Measurements from ENCODE around the gene CAP1. TPM values are rescaled to one million over a fixed set of nuclear protein-coding genes. Genes with fewer than 3 reads are reported as not detected.

CAP1 gene
- total RNA-seq, 2 donors from 2014 or later: 315 to 409 TPM

GRCh38 chr1:40096646-40096976, 56.1 kb downstream of the CAP1 start:
- H3K4me1 ChIP-seq (ENCODE audit: control insufficient read depth in 1 of 2, low read depth in 2 of 2): peaks cover 0 to 18% of the 10 kb centered on the region in 2 donors
- no peaks in the 10 kb centered on the region for H3K27me3 ChIP-seq (replicated peaks; ENCODE audit: insufficient read depth)
- peak overlapping the region; percentile 56 to 65 for H3K27ac ChIP-seq
- no peak for TF ChIP-seq CTCF (IDR thresholded peaks at IDR 0.05)
- ATAC-seq (ENCODE audit: insufficient number of reproducible peaks, low FRiP score, low read depth) (no peak), DNase-seq (ENCODE audit: low spot score) (no peak)
- H3K4me3 ChIP-seq: peak overlapping the region; percentile 88
- no peaks in the 10 kb centered on the region for H3K9me3 ChIP-seq
- H3K36me3 ChIP-seq: peaks cover 4% of the 10 kb centered on the region

DNA sequence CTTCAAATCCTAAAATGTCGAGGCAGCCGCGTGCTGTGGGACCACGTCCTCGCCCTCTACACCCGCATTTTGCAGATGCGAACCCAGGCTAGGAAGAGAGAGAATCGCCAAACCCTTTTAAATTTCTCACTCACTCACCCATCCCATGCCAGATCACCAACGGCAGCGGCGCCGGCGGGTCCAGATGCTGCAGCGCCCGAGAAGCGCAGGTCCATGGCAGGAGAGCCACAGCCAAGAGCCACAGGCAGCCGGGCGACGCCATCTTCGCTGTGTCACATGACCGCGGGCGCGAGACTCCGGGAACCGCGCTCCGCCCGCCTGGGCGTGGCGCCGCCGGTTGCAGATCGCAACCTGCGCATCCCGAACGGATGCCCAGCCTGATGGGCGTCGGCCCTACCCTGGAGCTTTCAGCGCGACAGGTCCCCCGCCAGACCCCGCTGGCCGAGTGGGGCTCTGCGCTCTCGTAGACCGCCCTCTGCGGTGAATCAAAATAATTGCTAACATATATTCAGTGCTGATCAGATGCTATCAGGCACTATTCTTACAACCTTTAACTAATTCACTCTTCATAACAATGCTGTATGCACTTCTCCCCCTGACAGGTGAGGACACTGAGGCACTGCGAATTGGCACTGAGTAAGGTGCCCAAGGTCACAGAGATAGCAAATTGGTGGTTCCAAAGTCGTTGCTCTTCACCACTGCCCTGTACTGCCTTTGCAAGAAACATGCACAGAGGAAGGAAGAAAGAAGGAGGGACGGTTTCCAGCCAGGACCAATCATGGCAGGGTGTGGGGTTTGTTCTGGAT, 56.7 kb downstream of the CAP1 start, which contains the start of gene PPT1:
PPT1 (minus strand) TSS at position 276 of the 806 bp plus-strand sequence; CDS start at position 262, 14 bp downstream.
- H3K4me3 ChIP-seq: peak within 1 kb of the TSS; percentile 88
- ATAC-seq (ENCODE audit: insufficient number of reproducible peaks, low FRiP score, low read depth) (peak; percentile 65), DNase-seq (ENCODE audit: low spot score) (peak; percentile 25)
- H3K27ac ChIP-seq: peak within 1 kb of the TSS; percentile 56 to 65
- H3K4me1 ChIP-seq (ENCODE audit: control insufficient read depth in 1 of 2, low read depth in 2 of 2): peaks cover 0 to 18% of the 10 kb centered on the region in 2 donors
- no peak for TF ChIP-seq CTCF (IDR thresholded peaks at IDR 0.05)
- H3K36me3 ChIP-seq: no peaks in the 10 kb centered on the region
- H3K27me3 ChIP-seq (replicated peaks; ENCODE audit: insufficient read depth): no peaks in the 10 kb centered on the region
- no peaks in the 10 kb centered on the region for H3K9me3 ChIP-seq

DNA sequence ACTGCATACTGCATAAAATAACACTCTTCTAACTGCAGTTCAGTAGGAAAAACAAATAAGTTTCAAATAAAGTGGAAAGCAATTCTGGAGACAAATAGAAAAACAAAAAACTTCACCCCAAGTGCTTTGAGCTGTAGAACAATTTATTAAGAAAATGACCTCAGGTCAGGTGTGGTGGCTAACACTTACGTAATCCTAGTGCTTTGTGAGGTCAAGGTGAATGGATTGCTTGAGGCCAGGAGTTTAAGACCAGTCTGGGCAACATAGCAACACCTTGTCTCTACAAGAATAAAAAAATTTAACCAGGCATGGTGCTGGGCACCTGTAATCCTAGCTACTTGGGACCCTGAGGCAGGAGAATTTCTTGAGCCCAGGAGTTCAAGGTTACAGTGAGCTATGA, 61.5 kb downstream of the CAP1 start:
- ATAC-seq (ENCODE audit: insufficient number of reproducible peaks, low FRiP score, low read depth): no peak
- Histone ChIP-seq H3K9me3 (peaks cover 8% of the 10 kb centered on the region), H3K4me3 (no peak overlapping the region), H3K27me3 (replicated peaks; ENCODE audit: insufficient read depth) (no peaks in the 10 kb centered on the region), H3K4me1 (ENCODE audit: control insufficient read depth in 1 of 2, low read depth in 2 of 2) (peaks cover 0 to 7% of the 10 kb centered on the region in 2 donors), H3K36me3 (no peaks in the 10 kb centered on the region), H3K27ac (no peak overlapping the region)
- TF ChIP-seq CTCF (IDR thresholded peaks at IDR 0.05): no peak
- no peak for DNase-seq (ENCODE audit: low spot score)

DNA sequence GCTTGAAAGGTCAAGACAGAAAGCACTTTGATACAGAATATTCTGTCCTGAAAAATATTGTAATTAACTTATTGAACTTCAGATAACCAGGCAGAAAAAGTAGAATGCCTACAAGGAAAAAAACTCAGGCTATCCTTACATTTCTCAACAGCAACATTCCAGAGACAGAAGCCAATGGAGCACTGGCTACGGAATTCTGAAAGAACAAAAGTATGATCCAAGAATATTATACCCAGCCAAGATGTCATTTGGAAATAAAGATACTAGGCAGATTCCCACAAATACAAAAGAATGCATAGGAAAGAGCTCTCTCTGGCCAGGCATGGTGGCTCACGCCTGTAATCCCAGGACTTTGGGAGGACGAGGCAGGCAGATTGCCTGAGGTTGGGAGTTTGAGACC, 62.4 kb downstream of the CAP1 start:
- Histone ChIP-seq H3K27ac (no peak overlapping the region), H3K27me3 (replicated peaks; ENCODE audit: insufficient read depth) (no peaks in the 10 kb centered on the region), H3K9me3 (peaks cover 8% of the 10 kb centered on the region), H3K4me1 (ENCODE audit: control insufficient read depth in 1 of 2, low read depth in 2 of 2) (no peaks in the 10 kb centered on the region), H3K4me3 (no peak overlapping the region), H3K36me3 (no peaks in the 10 kb centered on the region)
- DNase-seq (ENCODE audit: low spot score) (no peak), ATAC-seq (ENCODE audit: insufficient number of reproducible peaks, low FRiP score, low read depth) (no peak)
- TF ChIP-seq CTCF (IDR thresholded peaks at IDR 0.05): no peak

- H3K27me3 ChIP-seq (replicated peaks; ENCODE audit: insufficient read depth): no peaks in the 10 kb centered on the region
- H3K4me3 ChIP-seq: no peak overlapping the region
- H3K9me3 ChIP-seq: peaks cover 17% of the 10 kb centered on the region
- ATAC-seq (ENCODE audit: insufficient number of reproducible peaks, low FRiP score, low read depth) (no peak), DNase-seq (ENCODE audit: low spot score) (no peak)
- no peaks in the 10 kb centered on the region for H3K36me3 ChIP-seq
- no peak overlapping the region for H3K27ac ChIP-seq
- TF ChIP-seq CTCF (IDR thresholded peaks at IDR 0.05): no peak
- no peaks in the 10 kb centered on the region for H3K4me1 ChIP-seq (ENCODE audit: control insufficient read depth in 1 of 2, low read depth in 2 of 2)
Observed at GRCh38 chr1:40105028-40105427, 64.5 kb downstream of the CAP1 start.
